Pons (tissue), 1 donor: Measurements from ENCODE around the gene UHRF1.
A peak's percentile ranks its signal among the peaks of the same experiment; 100 is the strongest.
"Not testable (repeated sequence)": the region's sequence is repeated elsewhere in the genome, so short reads cannot be mapped to it uniquely, and the experiment has no call there.

Experiments
- DNase-seq: peaks from one replicate; pipeline ENCODE4 v3.0.0-alpha.2; 2016; ENCODE audit warnings: low spot score

UHRF1 gene

GRCh38 chr19:4937060-4937459, 27.8 kb downstream of the UHRF1 start:
- DNase-seq, result no peak

- DNase-seq, result not testable (repeated sequence)
These were observed 29.2 kb downstream of the UHRF1 start for GRCh38 chr19:4938461-4938860.

- no peak for DNase-seq
These were observed 30.2 kb downstream of the UHRF1 start for GRCh38 chr19:4939466-4939865.

GRCh38 chr19:4941638-4942169, 32.4 kb downstream of the UHRF1 start:
- not testable (repeated sequence) for DNase-seq

- not testable (repeated sequence) for DNase-seq
These were observed 41.3 kb downstream of the UHRF1 start for GRCh38 chr19:4950650-4951049.

- DNase-seq, result no peak
These were observed 42.4 kb downstream of the UHRF1 start for GRCh38 chr19:4951656-4952055.

- no peak for DNase-seq
These were observed 43.6 kb downstream of the UHRF1 start for GRCh38 chr19:4952945-4953344.

- not testable (repeated sequence) for DNase-seq
These were observed 45.2 kb downstream of the UHRF1 start for GRCh38 chr19:4954320-4955149.

GRCh38 chr19:4955274-4955673, 46.0 kb downstream of the UHRF1 start:
- DNase-seq, result no peak

- no peak for DNase-seq
These were observed 48.7 kb downstream of the UHRF1 start for GRCh38 chr19:4957981-4958380.

- no peak for DNase-seq
These were observed 52.9 kb downstream of the UHRF1 start for GRCh38 chr19:4962085-4962619.

- no peak for DNase-seq
These were observed 55.8 kb downstream of the UHRF1 start for GRCh38 chr19:4965061-4965460.

- no peak for DNase-seq
These were observed 57.3 kb downstream of the UHRF1 start for GRCh38 chr19:4966591-4966990.

- no peak for DNase-seq
These were observed 58.6 kb downstream of the UHRF1 start for GRCh38 chr19:4967738-4968461.

GRCh38 chr19:4968462-4969291, 59.4 kb downstream of the UHRF1 start, which contains the start of gene KDM4B:
Gene KDM4B (plus strand): TSS chr19:4969113. CDS start chr19:5032891, 63,778 bp downstream.
- DNase-seq, result peak; percentile 99

- no peak for DNase-seq
These were observed 60.0 kb downstream of the UHRF1 start for GRCh38 chr19:4969292-4969771.

- peak; percentile 28 for DNase-seq
These were observed 60.7 kb downstream of the UHRF1 start for GRCh38 chr19:4969772-4970531.

- no peak for DNase-seq
These were observed 61.5 kb downstream of the UHRF1 start for GRCh38 chr19:4970558-4971423.

- no peak for DNase-seq
These were observed 62.1 kb downstream of the UHRF1 start for GRCh38 chr19:4971424-4971793.
